ENCODE data around the gene ARHGEF12.

The ARHGEF12 gene

DNA sequence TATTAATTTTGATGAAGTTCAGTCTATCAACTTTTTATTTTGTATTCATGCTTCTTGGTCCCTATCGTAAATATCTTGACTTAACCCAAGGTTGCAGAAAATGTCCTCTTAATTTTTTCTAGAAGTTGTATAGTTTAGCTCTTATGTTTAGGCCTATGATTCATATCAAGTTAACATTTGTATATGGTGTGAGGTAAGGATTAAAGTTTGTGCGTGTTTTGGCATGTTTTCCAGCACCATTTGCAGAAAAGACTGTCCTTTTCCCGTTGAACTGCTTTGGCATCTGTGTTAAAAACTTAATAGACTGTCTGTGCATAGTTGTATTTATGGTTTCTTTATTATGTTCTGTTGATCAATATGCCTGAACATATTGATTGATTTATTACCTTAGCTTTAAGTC lies 42.3 kb downstream of the ARHGEF12 start:
- TF ChIP-seq GATA3 (IDR thresholded peaks at IDR 0.05; ENCODE audit: low read depth, low read length) (no peak), GATA2 (IDR thresholded peaks at IDR 0.05; ENCODE audit: low read depth, low read length) (no peak)

DNA sequence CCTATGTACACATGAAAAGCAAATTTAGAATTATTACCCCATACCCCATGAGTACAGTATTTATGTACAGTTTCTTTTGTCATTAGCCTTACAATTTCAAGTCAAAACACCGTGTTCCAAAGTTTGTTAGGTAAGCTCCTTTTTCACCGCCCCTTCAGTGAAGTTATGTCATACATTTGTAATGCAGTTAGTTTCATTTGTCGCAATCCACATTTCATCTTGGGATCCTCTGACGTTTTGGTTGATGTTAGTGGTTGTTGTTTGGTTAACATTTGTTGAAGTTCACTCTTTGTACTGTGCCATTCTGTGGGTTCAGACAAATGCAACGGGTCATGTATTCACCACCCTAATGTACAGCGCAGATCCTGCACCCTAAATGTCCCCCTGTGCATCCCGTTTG lies 45.2 kb downstream of the ARHGEF12 start:
- no peak for TF ChIP-seq GATA2 (IDR thresholded peaks at IDR 0.05; ENCODE audit: low read depth, low read length)
- TF ChIP-seq GATA3 (IDR thresholded peaks at IDR 0.05; ENCODE audit: low read depth, low read length): no peak

DNA sequence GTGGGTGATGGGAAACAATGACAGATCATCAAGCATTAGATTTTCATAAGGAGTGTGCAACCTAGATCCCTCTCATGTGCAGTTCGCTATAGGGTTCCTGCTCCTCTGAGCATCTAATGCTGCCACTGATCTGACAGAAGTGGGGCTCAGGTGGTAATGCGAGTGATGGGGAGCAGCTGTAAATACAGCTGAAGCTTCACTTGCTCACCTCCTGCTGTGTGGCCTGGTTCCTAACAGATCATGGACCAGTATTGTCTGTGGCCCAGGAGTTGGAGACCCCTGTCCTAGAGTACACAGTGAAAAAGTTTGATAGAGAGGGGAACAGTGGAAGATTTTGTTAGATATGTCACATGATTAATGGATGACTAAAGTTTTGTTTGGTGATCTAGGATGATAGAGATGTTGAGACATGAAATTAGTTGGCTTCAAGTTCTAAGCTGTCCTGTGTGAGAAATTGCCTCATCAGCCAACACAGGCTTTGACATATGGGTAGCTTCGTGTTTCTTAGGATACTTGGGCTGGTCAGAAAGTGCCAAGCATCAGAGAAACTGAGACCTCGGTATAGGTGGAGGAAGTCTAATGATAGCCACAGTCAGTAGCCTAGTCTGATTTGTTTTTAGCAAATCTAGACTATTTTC lies 47.4 kb downstream of the ARHGEF12 start:
- TF ChIP-seq GATA3 (IDR thresholded peaks at IDR 0.05; ENCODE audit: low read depth, low read length) (no peak), GATA2 (IDR thresholded peaks at IDR 0.05; ENCODE audit: low read depth, low read length) (no peak)

DNA sequence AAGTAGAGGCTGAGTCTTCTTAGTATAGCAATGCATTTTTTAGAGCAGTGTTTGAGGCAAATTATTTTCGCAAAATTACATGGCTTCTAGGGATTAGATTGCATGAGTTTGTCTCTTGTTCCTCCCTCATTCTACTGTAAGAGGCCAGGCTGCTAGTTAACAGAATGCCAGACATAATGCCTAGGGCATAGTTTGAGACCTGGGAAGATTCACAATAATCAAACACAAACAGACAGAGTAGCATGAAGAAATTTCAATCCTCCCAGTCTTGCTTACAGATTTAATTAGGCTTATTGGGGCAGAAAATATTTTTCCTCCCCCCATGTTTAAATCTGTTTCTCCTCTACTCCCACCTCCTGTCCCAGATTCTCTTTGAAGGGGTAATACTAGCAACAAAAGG lies 48.3 kb downstream of the ARHGEF12 start:
- no peak for TF ChIP-seq GATA3 (IDR thresholded peaks at IDR 0.05; ENCODE audit: low read depth, low read length)

DNA sequence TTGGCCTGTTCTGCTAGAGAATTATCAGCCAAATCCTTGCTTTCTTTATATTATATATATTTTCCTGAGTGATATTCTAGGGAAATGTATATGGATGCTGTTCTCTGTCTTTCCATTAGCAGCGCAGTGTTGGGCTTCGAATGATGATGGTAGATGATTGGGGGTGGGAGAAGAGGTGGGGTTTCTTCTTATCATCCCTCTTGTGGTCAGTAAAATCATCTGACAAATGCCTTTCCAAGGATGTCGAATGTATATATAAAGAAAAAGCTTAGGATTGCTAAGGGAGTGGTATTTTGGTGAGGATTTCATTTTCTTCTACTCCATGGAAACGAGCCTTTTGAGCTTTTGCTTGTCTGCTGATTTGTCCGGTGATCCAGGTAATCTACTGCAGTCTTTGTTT lies 48.9 kb downstream of the ARHGEF12 start:
- TF ChIP-seq GATA2 (IDR thresholded peaks at IDR 0.05; ENCODE audit: low read depth, low read length) (no peak), GATA3 (IDR thresholded peaks at IDR 0.05; ENCODE audit: low read depth, low read length) (no peak)

DNA sequence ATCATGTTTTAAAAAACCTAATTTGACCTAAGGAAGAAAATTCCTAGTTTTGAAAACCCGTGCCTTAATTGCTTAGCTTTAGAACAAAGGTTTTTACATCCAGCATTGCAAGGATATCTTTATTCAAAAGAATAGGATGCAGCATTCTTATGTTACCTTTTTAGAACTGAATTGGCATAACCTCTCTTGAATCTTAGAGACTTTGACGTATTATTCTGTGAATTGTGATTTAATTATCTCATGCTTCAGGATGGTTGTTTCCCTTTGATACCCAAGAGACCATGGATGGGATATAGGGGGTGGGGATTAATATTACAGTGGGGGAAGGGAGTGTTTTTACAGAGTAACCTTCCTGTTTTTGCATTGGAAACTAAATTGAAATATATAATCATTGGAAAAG lies 49.4 kb downstream of the ARHGEF12 start:
- no peak for TF ChIP-seq GATA3 (IDR thresholded peaks at IDR 0.05; ENCODE audit: low read depth, low read length)
- no peak for TF ChIP-seq GATA2 (IDR thresholded peaks at IDR 0.05; ENCODE audit: low read depth, low read length)

DNA sequence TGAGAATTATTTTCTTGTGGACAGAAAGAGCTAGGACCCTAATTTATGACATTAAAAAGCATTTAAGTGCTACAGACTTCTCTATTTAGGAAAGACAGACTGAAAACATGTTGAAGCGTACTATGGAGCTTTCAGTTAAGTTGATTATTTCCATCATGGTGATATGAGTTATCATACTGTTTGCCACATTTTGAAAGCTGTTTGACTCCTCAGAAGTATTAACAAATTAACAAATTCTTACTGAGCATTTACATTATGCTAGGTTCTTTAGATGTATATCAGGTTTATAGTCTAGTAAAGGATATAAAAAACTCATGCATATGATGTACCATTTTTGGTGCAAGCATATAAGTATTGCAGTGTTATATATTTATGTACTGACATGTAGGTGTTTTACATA lies 50.1 kb downstream of the ARHGEF12 start:
- TF ChIP-seq GATA3 (IDR thresholded peaks at IDR 0.05; ENCODE audit: low read depth, low read length) (no peak), GATA2 (IDR thresholded peaks at IDR 0.05; ENCODE audit: low read depth, low read length) (no peak)

DNA sequence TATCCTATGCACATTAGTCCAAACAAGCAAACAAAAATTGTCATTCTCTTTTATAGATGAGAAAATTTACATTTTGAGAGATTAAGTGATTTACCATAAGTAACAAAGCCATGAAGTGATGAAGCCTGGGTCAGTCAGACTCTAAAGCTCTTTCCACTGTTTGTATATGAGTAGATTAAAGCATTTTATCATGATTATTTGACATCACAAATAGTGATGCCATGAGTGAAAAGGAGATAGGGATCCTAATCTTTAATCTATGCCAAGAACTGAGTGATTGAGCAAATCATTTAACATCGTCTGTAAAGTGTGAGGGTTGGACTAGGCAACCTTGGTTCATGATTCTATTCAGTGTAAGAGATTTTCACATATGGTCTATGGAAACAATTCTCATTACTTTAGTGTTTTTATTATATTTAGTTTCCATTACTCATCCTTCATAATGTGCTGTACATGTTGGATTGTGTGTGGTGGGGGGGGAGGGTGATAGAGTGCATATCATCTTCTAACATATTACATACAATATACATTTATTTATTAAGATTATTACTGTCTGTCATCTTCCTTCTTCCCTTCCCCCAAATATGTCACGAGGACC lies 50.7 kb downstream of the ARHGEF12 start:
- TF ChIP-seq GATA3 (IDR thresholded peaks at IDR 0.05; ENCODE audit: low read depth, low read length) (no peak), GATA2 (IDR thresholded peaks at IDR 0.05; ENCODE audit: low read depth, low read length) (0 out of 2 replicates have a peak, but pooled peaks have one; percentile 7)

DNA sequence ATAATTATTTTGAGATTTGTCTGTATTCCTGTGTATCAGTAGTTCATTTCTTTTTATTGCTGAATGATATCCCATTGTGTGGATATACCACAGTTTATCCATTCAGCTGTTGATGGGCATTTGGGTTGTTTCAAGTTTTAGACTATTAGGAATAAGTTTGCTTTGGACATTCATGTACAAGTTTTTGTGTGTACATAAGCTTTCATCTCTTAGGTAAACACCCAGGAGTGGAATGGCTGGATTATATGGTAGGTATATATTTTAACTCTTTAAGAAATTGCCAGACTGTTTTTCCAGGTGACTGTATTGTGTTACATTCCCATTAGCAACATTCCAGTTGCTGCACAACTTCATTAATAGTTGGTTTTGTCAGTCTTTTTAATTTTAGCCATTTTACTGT lies 52.0 kb downstream of the ARHGEF12 start:
- no peak for TF ChIP-seq GATA2 (IDR thresholded peaks at IDR 0.05; ENCODE audit: low read depth, low read length)
- TF ChIP-seq GATA3 (IDR thresholded peaks at IDR 0.05; ENCODE audit: low read depth, low read length): no peak

DNA sequence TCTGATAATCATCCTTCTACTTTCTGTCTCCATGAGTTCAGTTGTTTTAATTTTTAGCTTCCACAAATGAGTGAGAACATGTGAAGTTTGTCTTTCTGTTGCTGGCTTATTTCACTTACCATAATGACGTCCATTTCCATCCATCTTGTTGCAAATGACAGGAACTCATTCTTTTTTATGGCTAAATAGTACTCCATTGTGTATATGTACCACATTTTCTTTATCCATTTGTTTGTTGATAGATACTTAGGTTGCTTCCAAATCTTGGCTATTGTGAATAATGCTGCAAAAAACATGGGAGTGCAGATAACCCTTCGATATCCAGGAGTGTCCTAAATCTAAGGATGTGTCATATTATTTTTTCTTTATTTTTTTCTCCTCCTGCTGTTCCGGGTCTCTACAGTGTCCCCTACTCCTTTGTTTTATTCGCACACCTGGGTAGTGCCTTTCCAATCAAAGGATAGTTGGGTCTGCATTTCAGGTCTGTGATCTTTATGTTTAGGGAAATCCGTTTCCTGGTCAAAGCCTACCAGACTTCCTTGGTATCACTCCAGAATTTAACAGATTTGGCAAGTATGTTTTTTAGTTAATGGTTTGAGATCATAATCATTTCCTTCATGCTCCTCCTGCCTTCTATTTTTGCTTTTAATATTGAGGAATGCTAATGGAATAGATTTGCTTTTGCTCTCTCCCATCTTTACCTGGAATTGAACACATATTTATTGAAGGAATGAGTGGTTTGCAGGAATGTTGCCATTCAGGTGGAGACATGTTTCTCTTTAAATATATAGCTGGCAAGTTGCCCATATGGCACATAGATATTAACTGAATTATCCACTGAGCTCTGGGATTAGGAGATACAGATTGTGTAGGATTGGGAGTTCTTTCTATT lies 53.7 kb downstream of the ARHGEF12 start:
- TF ChIP-seq GATA2 (IDR thresholded peaks at IDR 0.05; ENCODE audit: low read depth, low read length): no peak
- TF ChIP-seq GATA3 (IDR thresholded peaks at IDR 0.05; ENCODE audit: low read depth, low read length): no peak

DNA sequence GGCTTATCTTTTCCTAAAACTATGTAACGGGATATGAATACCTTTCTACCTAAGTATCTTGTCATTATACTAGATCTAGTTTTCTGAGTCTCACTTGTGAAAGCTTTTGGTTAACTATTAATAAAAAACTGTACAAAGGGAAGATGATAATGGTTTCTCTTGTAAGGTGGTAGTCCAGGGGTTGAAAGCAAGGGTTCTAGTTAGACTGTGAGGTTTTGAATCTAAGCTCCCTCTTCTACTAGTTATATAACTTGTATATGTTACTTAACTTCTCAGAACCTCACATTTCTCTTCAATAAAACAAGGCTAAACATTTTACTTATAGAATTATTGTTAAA lies 54.3 kb downstream of the ARHGEF12 start:
- TF ChIP-seq GATA3 (IDR thresholded peaks at IDR 0.05; ENCODE audit: low read depth, low read length) (no peak), GATA2 (IDR thresholded peaks at IDR 0.05; ENCODE audit: low read depth, low read length) (no peak)

DNA sequence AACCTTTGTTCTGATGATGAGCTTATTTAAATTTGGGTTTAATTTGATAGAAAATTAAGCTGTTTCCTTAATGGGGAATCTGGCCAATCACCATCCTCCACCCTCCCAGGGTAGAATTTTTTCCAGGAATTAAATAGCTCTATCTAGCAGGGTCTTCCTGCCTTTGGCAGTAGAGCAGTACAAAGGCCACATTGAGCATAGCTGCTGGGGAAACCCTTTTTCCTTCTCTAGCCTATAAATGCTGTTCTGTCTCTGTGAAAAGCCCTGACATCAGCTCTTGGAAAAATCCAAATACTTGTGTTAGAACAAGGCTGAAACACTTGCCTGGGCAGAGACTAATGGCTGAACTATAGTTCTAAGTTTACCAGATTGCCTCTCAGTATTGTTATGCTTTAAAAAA lies 55.1 kb downstream of the ARHGEF12 start:
- TF ChIP-seq GATA3 (IDR thresholded peaks at IDR 0.05; ENCODE audit: low read depth, low read length) (no peak), GATA2 (IDR thresholded peaks at IDR 0.05; ENCODE audit: low read depth, low read length) (no peak)

DNA sequence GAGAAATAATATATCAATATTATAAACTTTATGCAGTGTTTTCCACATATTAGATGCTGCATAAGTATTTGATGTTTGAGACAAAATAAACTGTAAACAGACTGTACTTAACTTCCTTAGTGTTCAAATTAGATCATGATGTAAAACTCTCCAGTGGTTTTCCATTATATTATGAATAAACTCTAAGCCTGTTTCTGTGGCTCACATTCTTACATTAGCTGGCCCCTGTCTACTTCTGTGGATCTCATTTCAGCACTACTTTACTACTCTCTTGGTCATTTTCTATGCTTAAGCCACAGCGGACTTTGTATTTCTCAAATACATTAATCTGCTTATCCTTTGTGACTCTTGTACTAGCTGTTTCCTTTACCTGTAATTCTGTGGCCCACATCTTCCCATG lies 55.6 kb downstream of the ARHGEF12 start:
- no peak for TF ChIP-seq GATA2 (IDR thresholded peaks at IDR 0.05; ENCODE audit: low read depth, low read length)
- no peak for TF ChIP-seq GATA3 (IDR thresholded peaks at IDR 0.05; ENCODE audit: low read depth, low read length)

DNA sequence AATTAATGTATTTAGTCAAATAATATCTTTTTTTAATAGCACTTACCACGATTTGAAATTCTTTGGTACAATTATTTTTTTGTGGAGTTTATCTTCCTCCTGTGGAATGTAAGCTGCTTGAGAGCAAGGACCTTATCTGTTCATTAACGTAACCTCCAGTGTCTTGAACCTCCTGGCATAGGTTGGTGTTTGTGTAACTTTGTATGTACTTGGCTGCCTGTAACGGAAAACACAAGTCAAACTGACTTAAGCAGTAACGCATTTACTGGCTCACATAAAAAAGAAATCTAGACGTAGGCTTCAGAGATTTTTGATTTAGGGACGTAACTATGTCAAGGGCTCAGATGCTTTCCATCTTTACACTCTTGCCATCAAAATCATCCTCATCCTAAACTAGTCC lies 56.1 kb downstream of the ARHGEF12 start:
- TF ChIP-seq GATA2 (IDR thresholded peaks at IDR 0.05; ENCODE audit: low read depth, low read length) (no peak), GATA3 (IDR thresholded peaks at IDR 0.05; ENCODE audit: low read depth, low read length) (no peak)

DNA sequence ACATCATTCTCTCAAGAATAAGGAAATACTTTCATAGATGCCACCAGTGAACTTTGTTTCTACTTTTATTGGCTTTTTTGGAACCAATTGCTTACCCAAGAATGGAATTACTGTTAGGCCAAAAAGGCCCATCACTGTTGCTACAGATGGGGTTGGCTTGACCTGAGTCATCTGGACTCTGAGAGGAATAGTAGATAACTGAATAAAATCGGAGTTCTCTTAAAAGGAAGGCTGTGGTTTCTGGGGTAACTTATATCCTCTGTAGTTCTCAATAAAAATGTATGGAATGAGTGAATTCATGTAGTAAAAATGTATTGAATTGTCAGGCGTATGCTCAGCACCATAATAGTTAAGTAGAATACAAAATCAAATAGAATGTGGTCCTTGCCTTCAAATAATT lies 56.6 kb downstream of the ARHGEF12 start:
- TF ChIP-seq GATA3 (IDR thresholded peaks at IDR 0.05; ENCODE audit: low read depth, low read length) (no peak), GATA2 (IDR thresholded peaks at IDR 0.05; ENCODE audit: low read depth, low read length) (no peak)

Data from SH-SY5Y (cell line).